GM12878 (cell line): Measurements from ENCODE around the gene ATL2. TPM values are rescaled to one million over a fixed set of nuclear protein-coding genes. Genes with fewer than 3 reads are reported as not detected.

Source experiments
- ATAC-seq: fragments of 200-7000 bp; cut with Tn5 transposase; 3 replicates; pipeline ENCODE4 v1.9.1; 2020; ENCODE audit warnings: mild to moderate bottlenecking, moderate library complexity
- BruUV-seq: library from RNA; stranded (reverse); fragments of 400-500 nt; replicated peaks from 2 replicates; lab custom pipeline; 2021; lab: Mats Ljungman, UMichigan
- CTCF ChIA-PET: fragments of 300-600 bp; sonication (Branson Sonifier 250); formaldehyde crosslinking; extraction: SDS; loops from one replicate; lab custom pipeline; 2021; ENCODE audit warnings: inconsistent platforms; lab: Yijun Ruan, JAX
- POLR2A ChIA-PET: fragments of 350-600 bp; formaldehyde crosslinking; extraction: SDS; loops from one replicate; lab custom pipeline; 2021; ENCODE audit warnings: inconsistent platforms; lab: Charles Lee
- RAD21 ChIA-PET: fragments of 300-600 bp; sonication (Branson Sonifier 250); formaldehyde crosslinking; loops from one replicate; lab custom pipeline; 2023; ENCODE audit warnings: antibody characterized with exemption; ENCODE audit not compliant: unreplicated experiment; lab: Charles Lee
- SMC1A ChIA-PET: fragments of 300-600 bp; sonication (Branson Sonifier 250); formaldehyde crosslinking; loops from one replicate; lab custom pipeline; 2023; ENCODE audit not compliant: unreplicated experiment, uncharacterized antibody; lab: Charles Lee
- DNase-seq: peaks from one replicate; pipeline ENCODE4 v3.0.0-alpha.2; 2011; ENCODE audit warnings: low read depth, low spot score
- FAIRE-seq: peaks from 3 replicates; lab custom pipeline; 2011; peaks lifted over from hg19 to GRCh38; lab: Jason Lieb, UNC
- H2AFZ ChIP-seq: 2 replicates; pipeline ENCODE4 v1.6.0; 2011; ENCODE audit warnings: low read depth, low read length, control low read depth; ENCODE audit not compliant: control insufficient read depth
- H3K27ac ChIP-seq: 2 replicates; pipeline ENCODE4 v1.5.1; 2011; ENCODE audit warnings: control low read depth; ENCODE audit not compliant: control insufficient read depth, insufficient read depth
- H3K27me3 ChIP-seq, 2 experiments: replicated peaks in 1 of 2; 2 replicates each; pipeline versions ENCODE4 v1.6.0 to v1.6.1; 2011; ENCODE audit warnings: low read length in 1 of 2; ENCODE audit not compliant: control insufficient read depth in 2 of 2, insufficient read depth in 2 of 2
- H3K36me3 ChIP-seq, 2 experiments: 2 replicates each; pipeline ENCODE4 v1.5.1; 2011; ENCODE audit warnings: low read length in 1 of 2; ENCODE audit not compliant: control insufficient read depth in 2 of 2, insufficient read depth in 2 of 2
- H3K4me1 ChIP-seq: 2 replicates; pipeline ENCODE4 v1.6.1; 2011; ENCODE audit warnings: mild to moderate bottlenecking, low read length, moderate library complexity, mixed read lengths; ENCODE audit not compliant: control insufficient read depth, insufficient read depth
- H3K4me2 ChIP-seq: 2 replicates; pipeline ENCODE4 v1.6.0; 2011; ENCODE audit warnings: control low read depth; ENCODE audit not compliant: control insufficient read depth, insufficient read depth
- H3K4me3 ChIP-seq: fragments of 200-600 bp; sonication (generic); 2 replicates; pipeline ENCODE4 v1.5.1; 2016
- H3K79me2 ChIP-seq: 2 replicates; pipeline ENCODE4 v1.6.0; 2011; ENCODE audit warnings: low read length; ENCODE audit not compliant: control insufficient read depth, insufficient read depth
- H3K9ac ChIP-seq: 2 replicates; pipeline ENCODE4 v1.8.0; 2011; ENCODE audit warnings: low read length, control low read depth, mixed read lengths; ENCODE audit not compliant: control insufficient read depth, insufficient read depth
- H3K9me3 ChIP-seq: replicated peaks from 3 replicates; pipeline ENCODE4 v1.5.1; 2011; ENCODE audit warnings: mild to moderate bottlenecking, low read length; ENCODE audit not compliant: control insufficient read depth, insufficient read depth
- H4K20me1 ChIP-seq: 2 replicates; pipeline ENCODE4 v1.6.0; 2011; ENCODE audit not compliant: control insufficient read depth, insufficient read depth
- ATF7 ChIP-seq: fragments of 450-650 bp; IDR thresholded peaks from 2 replicates; pipeline ENCODE4 v1.6.1; 2016; ENCODE audit warnings: low read depth, mild to moderate bottlenecking
- CREB1 ChIP-seq: IDR thresholded peaks from 2 replicates; pipeline ENCODE4 v1.6.1; 2012; ENCODE audit warnings: low read depth, mild to moderate bottlenecking, inconsistent platforms
- DPF2 ChIP-seq: fragments of 450-650 bp; IDR thresholded peaks from 2 replicates; pipeline ENCODE4 v1.6.1; 2017; ENCODE audit warnings: mild to moderate bottlenecking
- E2F4 ChIP-seq: IDR thresholded peaks from 2 replicates; pipeline ENCODE4 v1.6.1; 2012; ENCODE audit warnings: low read depth, low read length, improper control_type of control experiment
- E2F8 ChIP-seq: fragments of 450-650 bp; IDR thresholded peaks from 2 replicates; pipeline ENCODE4 v1.6.1; 2018; ENCODE audit warnings: mild to moderate bottlenecking, low read depth, moderate library complexity; ENCODE audit not compliant: partially characterized antibody
- EGR1 ChIP-seq, 2 experiments: IDR thresholded peaks; 1 replicate in 1 of 2; 2 replicates in 1 of 2; pipeline ENCODE4 v1.6.1; 2011 to 2012; ENCODE audit warnings: low read depth in 2 of 2, low read length in 2 of 2, borderline replicate concordance in 1 of 2, mild to moderate bottlenecking in 1 of 2, moderate library complexity in 1 of 2
- FOXK2 ChIP-seq: fragments of 450-650 bp; IDR thresholded peaks from 2 replicates; pipeline ENCODE4 v1.6.1; 2017; ENCODE audit warnings: mild to moderate bottlenecking, moderate library complexity
- KLF5 ChIP-seq: fragments of 450-650 bp; IDR thresholded peaks from 2 replicates; pipeline ENCODE4 v1.6.1; 2014; ENCODE audit warnings: mild to moderate bottlenecking; ENCODE audit not compliant: partially characterized antibody
- NBN ChIP-seq: fragments of 450-650 bp; IDR thresholded peaks from 2 replicates; pipeline ENCODE4 v1.6.1; 2016
- NFYB ChIP-seq: IDR thresholded peaks from 2 replicates; pipeline ENCODE4 v1.6.1; 2011; ENCODE audit warnings: low read depth, mild to moderate bottlenecking, low read length, improper control_type of control experiment, moderate library complexity; ENCODE audit not compliant: insufficient read depth
- POU2F2 ChIP-seq: IDR thresholded peaks from 3 replicates; pipeline ENCODE4 v1.6.1; 2011; ENCODE audit warnings: low read depth, mild to moderate bottlenecking, low read length, borderline replicate concordance
- RFX5 ChIP-seq: IDR thresholded peaks from 2 replicates; pipeline ENCODE4 v1.6.1; 2011; ENCODE audit warnings: low read depth, low read length, improper control_type of control experiment
- STAT3 ChIP-seq: IDR thresholded peaks from 2 replicates; pipeline ENCODE4 v1.6.1; 2011; ENCODE audit warnings: low read depth, low read length, improper control_type of control experiment
- USF1 ChIP-seq: IDR thresholded peaks from 2 replicates; pipeline ENCODE4 v1.6.1; 2011; ENCODE audit warnings: borderline replicate concordance, low read depth, mild to moderate bottlenecking, moderate library complexity, mixed read lengths, low read length; ENCODE audit not compliant: insufficient read depth; ENCODE audit errors: extremely low read length
- ZNF217 ChIP-seq: fragments of 450-650 bp; IDR thresholded peaks from 2 replicates; pipeline ENCODE4 v1.6.1; 2017; ENCODE audit warnings: antibody characterized with exemption, mild to moderate bottlenecking
- ZNF622 ChIP-seq: fragments of 450-650 bp; IDR thresholded peaks from 2 replicates; pipeline ENCODE4 v1.6.1; 2017; ENCODE audit warnings: mild to moderate bottlenecking, inconsistent platforms
- WGBS: methylation state at CpG from one replicate; pipeline ENCODE4 v1.1.6; 2016; ENCODE audit warnings: low lambda C conversion rate; ENCODE audit not compliant: insufficient replicate concordance, insufficient coverage; ENCODE audit errors: missing lambda C conversion rate; 5-methylcytosine and 5-hydroxymethylcytosine counted together
- in situ Hi-C: fragments of 300-500 bp; cut with MboI; formaldehyde crosslinking; loops from 9 replicates; pipeline ENCODE4 v1.14.3; 2018; ENCODE audit warnings: mixed read lengths
- intact Hi-C: fragments of 100-400 bp; cut with micrococcal nuclease; formaldehyde crosslinking; loops from one replicate; pipeline ENCODE4 v1.14.2; 2022; ENCODE audit not compliant: unreplicated experiment
- polyA plus RNA-seq, 11 experiments: library from polyadenylated mRNA; depleted of rRNA in 4 of 11; unstranded in 6 of 11; stranded (reverse) in 5 of 11; fragments of >200 nt; fragmentation: Nextera tagmentation in 4 of 11; fragmentation: Illumina TruSeq in 1 of 11; extraction: Ambion mirVana in 4 of 11; extraction: Trizol in 1 of 11; gene quantifications; 1 replicate in 1 of 11; 2 replicates in 10 of 11; pipeline versions ENCODE4 v1.2.1 to v1.2.3, GENCODE V29; 2011 to 2016; ENCODE audit warnings: inconsistent platforms in 2 of 11, missing spikeins in 2 of 11, low read depth in 1 of 11
- total RNA-seq, 4 experiments: library from RNA; depleted of rRNA in 3 of 4; stranded (reverse); fragments of >200 nt in 3 of 4; fragmentation: Illumina TruSeq in 1 of 4; extraction: Trizol in 1 of 4; gene quantifications; 2 replicates each; pipeline versions ENCODE4 v1.2.1 to v1.2.3, GENCODE V29; 2013 to 2021

The ATL2 gene
- total and polyA plus RNA-seq, 10 of the 15 experiments (the other 5 are each of a cell fraction or from before 2014, with no cell fraction given), result 8.6 to 51.5 (median 41.8) TPM

GRCh38 chr2:38248707-38249106 lies 128.4 kb downstream of the ATL2 start:
- ChIA-PET RAD21 (no interaction called here), POLR2A (no interaction called here)
- no TSS peak for BruUV-seq
- Histone ChIP-seq H3K9me3 (no peaks in the 10 kb centered on the region), H3K4me2 (no peak overlapping the region), H3K79me2 (no peaks in the 10 kb centered on the region), H3K27me3 (no peaks in the 10 kb centered on the region), H2AFZ (no peak overlapping the region)
- TF ChIP-seq EGR1 (IDR thresholded peaks at IDR 0.05; ENCODE audit: borderline replicate concordance in 1 of 2, low read depth in 2 of 2, low read length in 2 of 2) (no peak), USF1 (no peak), NBN (no peak), ZNF217 (no peak), CREB1 (no peak), ZNF622 (no peak), E2F4 (no peak), POU2F2 (no peak), ATF7 (no peak), NFYB (no peak), KLF5 (no peak), E2F8 (no peak), FOXK2 (no peak), DPF2 (no peak), RFX5 (no peak), STAT3 (no peak)
- TF ChIP-seq, all 136 proteins: peak for 0
- in situ Hi-C loops (no loop called here), intact Hi-C loops (no loop called here)
- H3K4me1 ChIP-seq, result no peaks in the 10 kb centered on the region
- FAIRE-seq, result no peak
- H3K27ac ChIP-seq, result no peak overlapping the region
- H3K4me3 ChIP-seq, result no peak overlapping the region
- no peaks in the 10 kb centered on the region for H3K36me3 ChIP-seq
- ATAC-seq, result no peak
- WGBS, result 76% methylated on average over 2 of the region's 2 CpGs
- no peaks in the 10 kb centered on the region for H4K20me1 ChIP-seq
- H3K9ac ChIP-seq, result no peak overlapping the region
- ChIA-PET CTCF (no interaction called here), SMC1A (interaction anchor here (1.5 kb wide), 1 partner anchor 15 kb away, joined by 4 read pairs; no protein-coding TSS in a partner anchor)
- DNase-seq, result no peak
